Epithelial cell of prostate (primary cell): ENCODE results near the gene OPCML.

ENCODE experiments used
- DNase-seq: peaks from one replicate; pipeline ENCODE4 v3.0.0-alpha.2; 2011; ENCODE audit warnings: low read depth, low spot score
- H3K27ac ChIP-seq: fragments of 450-650 bp; 2 replicates; pipeline ENCODE4 v1.5.1; 2017; ENCODE audit warnings: mild to moderate bottlenecking

The OPCML gene

DNA sequence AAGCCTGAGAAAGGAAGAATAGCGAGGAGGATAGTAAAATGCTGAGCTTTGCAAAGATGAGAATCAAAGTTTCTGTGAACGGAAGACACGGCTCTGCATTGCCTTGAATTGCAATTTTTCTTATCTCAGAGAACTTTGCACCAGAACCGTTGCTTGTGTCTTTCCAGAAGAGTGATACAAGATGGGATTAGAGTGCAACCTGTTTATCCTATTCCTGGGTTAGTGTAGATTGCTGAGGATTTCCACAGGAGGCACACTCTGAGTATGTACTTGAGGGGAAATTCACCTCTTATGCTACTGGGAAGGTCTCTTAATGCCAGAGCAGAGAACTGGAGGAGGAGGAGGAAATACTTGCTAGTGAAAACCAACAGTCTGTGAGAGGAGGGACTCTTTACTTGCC, 377.5 kb downstream of the OPCML start:
- no peak for DNase-seq
- no peak overlapping the region for H3K27ac ChIP-seq

DNA sequence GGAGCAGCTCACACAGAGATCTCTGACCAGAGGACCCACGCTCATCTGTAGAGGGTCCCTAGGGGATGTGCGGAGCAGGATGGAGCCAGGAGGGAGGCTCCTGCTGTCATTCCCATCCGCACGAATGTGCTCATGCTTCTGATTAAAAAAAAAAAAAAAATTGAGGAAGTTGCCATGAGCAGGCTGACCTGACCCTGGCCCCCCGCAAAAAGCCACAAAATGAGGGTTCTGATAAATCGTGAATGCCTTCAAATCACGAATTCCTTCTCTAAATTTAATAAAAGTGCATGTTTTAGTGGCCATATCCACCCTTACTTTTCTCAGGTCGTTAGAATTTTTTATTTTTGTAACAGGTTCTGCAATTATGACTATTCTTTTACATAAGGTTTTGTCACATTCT, 378.2 kb downstream of the OPCML start:
- no peak overlapping the region for H3K27ac ChIP-seq
- DNase-seq: no peak

DNA sequence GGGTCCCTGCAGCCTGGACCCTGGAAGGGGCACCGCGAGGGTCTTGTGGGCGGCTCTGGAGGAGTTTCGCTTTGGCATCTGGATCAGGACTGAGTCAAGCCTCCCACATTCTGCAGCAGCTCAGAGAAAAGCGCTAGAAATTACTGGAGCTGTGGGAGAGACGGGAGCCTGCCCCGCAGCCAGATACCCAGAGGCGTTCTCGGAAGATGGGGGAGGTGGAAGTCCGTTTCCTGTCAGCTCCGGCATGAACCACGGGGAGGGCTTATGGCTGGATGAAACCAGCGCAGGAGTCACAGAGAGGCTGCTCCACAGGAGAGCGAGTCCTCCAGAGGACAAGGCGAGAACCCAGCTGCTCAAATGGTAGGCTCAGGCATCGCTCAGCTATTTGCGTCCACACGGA, 379.3 kb downstream of the OPCML start:
- no peak overlapping the region for H3K27ac ChIP-seq
- DNase-seq: no peak

DNA sequence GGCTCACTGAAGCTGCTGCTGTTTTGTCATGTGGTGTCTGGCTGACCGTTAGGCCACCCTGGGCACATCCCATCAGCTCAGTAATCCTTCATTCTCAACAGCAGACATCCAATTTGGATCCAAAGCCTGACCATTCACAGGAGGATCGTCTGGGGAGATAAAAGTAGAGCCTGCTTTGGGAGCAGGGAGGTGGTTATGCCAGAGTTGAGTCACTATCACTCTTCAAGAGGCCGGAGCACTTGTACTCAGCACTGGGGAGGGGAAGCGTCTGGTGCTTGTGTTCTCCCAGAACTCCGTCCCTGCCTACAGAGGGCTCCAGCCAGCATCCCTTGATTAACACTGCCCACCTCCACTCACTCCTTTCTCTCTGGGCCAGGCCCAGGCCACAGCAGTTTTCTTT, 382.6 kb downstream of the OPCML start:
- DNase-seq: no peak
- H3K27ac ChIP-seq: no peak overlapping the region

DNA sequence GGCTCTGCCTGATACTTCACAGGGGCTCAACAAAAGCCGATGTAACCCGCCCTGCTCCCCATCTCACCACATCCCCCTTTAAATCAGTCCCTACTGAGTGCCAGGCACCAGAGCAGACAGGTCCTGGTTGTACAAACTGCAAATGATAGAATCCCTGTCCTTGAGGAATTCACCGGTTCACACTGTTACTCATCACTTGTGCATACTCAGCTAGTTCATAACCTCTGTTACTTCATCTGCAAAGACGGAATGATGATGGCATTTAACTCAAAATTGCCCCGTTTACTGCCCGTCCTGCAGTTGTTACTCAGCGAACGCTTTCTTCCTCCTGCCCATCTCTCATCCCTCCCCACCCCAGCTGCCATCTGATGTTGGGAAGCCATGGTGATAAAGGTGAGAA, 384.7 kb downstream of the OPCML start:
- H3K27ac ChIP-seq: no peak overlapping the region
- DNase-seq: no peak

DNA sequence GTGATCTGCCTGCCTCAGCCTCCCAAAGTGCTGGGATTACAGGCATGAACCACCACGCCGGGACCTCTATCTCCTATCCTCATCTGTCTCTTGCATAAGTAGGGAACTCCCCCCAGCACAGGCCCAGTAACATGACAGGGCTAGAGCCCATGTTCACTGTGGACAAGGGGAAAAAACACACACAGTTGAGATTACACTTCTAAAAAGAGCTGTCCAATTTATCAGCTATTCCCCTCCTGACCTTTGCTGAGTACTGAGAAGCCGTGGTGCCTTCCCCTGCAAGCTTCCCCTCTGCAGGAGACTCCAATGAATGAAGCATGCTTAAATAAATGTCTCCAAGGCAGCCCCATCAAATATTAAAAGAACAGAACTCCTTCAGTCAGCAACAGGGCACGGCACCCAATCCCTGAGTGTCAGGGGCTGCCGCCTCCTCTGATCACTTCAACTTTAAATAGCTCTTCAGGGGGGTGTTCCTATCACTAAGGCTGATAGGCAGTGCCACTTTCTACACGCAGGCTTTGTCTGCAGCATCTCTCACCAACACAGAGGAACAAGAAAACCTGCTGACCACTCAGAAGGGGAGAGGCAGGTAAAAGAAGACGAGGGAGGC, 385.5 kb downstream of the OPCML start:
- H3K27ac ChIP-seq: no peak overlapping the region
- no peak for DNase-seq

DNA sequence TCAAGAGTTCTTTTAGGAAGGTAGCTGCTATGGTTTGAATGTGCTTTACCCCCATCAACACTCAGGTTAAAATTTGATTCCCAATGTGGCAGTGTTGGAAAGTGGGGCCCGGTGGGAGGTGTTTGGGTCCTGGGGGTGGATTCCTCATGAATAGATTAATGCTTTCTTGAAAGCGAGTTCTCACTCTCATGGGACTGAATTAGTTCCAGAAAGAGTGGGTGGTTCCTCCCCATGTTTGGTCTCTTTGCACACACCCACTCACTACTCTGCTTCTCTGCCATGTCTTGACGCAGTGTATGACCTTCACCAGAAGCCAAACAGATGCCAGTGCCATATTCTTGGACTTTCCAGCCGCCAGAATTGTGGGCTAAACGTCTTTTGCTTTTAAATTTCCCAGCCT, 394.4 kb downstream of the OPCML start:
- no peak for DNase-seq
- no peak overlapping the region for H3K27ac ChIP-seq

DNA sequence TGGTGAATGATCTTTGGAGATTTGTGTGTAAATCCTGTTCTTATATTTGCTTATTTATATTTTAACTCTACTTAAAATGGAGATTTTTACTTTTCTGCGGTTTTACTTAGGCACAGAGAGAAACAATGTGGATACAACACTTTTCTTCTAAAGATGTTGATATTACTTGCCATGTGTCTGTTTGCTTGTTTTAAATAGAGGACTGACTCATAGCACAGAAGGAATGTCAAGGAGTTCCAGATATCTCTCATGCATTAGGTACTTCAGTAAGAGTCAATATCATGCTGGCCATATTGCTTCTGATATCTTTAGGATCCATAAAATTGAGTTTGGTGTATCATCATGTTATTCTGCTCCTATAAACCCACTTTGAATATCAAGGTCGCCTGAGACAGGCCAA, 395.0 kb downstream of the OPCML start:
- DNase-seq: no peak
- H3K27ac ChIP-seq: no peak overlapping the region

DNA sequence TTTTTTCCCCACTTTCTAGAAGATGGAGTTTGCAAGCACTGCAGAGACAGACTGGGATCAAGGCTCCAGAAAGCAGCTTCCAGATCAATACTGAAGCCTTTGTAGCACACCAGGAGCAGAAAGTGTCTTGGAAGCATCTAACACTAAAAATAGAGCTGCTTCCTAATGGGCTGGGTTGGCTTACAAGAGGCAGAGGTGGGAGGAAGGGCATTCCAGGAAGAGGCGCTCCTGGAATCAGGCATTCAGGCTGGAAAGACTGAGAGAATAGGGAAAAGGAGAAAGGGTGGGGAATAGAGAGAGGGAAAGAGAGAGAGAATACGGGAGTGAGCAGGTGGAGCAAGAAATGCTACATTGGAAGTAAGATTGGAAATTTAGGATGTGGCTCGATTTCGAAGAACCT, 395.9 kb downstream of the OPCML start:
- no peak for DNase-seq
- no peak overlapping the region for H3K27ac ChIP-seq

DNA sequence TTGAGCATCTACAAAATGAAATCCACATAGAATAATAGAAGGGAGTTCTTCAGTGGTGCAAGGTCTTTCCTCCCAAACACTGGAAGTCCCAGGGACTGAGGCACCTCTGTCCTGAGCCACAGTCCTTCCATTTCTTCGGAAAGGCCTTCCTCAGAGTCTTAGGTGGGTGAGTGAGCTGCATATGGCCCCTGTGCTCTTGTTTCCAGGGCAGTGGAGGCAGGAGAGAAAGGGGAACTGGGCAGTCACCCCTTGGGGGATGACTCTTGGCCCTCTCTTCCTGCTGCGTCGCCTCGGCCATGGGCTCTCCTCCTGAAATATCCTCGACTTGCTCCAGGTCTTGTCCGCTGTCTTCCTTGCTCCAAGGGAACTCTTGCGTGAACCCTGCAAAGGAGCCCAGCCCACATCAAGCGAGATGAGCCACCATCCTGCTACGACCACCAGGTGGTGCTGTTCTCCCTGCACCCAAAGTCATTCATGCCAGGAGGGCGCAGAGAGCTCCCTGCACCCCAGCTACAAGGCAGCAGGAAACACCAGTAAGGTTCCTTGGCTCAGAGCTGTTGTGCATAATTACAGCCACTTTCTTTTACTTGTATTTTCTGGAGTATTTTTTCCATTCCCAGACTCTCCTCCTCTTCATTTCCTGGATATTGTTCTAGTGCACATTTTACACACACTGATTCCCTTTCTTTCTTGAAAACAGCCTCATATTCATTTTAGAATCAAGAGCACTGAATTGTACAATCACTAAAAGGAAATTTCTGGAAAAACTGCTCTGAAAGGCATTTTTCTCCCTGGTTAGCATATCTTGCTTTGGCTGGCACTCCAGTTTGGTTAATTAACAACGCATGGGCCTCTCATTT, 397.8 kb downstream of the OPCML start:
- peak; percentile 12 for DNase-seq
- no peak overlapping the region for H3K27ac ChIP-seq

DNA sequence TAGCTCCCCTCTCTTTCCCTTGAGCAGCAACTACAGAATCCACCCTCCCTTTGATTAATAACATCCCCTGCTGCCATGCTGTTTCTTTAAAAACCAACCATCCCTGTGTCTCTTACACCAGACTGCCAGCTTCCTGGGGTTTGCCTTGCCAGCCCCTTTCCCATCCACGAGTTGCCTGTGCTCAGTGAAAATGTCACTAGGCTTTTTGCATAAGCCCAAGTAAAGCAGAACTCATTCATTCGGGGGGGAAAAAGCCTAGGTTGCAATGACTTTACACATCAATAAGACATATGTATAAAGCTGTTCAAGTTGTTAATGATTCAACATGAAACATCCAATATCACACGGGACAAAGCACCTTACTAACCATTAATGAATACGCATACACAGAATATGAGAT, 398.7 kb downstream of the OPCML start:
- no peak overlapping the region for H3K27ac ChIP-seq
- DNase-seq: no peak

DNA sequence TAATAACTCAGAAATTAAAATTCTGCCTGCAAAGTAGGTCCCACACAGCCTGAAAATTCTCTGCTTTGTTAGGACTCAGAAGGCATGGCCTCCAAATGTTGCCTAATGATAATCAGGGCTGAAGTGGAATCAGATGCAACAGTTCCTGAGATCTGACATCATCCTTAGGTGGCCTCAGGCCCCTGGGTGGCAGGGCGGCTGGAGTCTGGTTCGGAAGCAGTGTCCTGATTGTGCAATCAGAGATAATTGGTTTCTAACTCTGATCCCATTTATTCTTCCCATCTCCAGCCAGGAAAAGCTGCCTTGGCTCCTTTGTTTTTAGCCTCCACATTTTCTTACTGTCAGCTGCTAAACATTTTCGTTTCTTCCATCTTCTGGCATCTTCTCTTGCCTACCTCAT, 399.3 kb downstream of the OPCML start:
- no peak for DNase-seq
- no peak overlapping the region for H3K27ac ChIP-seq

DNA sequence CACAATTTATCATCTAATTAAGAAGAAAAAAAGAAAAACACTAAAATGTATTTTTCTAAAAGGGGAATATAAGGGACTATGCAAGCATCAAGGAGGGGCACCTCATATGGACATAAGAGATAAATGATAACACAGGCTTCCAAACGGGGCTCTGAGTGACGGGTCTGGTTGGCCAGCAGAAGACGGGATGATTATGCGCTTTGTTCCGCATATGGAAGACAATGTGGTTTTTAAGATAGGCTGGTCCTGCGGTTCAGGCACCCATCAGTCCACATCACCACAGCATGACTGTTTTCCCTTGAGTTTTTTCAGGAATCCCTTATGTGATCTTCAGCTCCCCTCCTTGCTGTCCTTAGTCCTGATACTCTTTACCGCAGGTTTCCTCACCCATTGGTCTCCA, 404.6 kb downstream of the OPCML start:
- DNase-seq: no peak

DNA sequence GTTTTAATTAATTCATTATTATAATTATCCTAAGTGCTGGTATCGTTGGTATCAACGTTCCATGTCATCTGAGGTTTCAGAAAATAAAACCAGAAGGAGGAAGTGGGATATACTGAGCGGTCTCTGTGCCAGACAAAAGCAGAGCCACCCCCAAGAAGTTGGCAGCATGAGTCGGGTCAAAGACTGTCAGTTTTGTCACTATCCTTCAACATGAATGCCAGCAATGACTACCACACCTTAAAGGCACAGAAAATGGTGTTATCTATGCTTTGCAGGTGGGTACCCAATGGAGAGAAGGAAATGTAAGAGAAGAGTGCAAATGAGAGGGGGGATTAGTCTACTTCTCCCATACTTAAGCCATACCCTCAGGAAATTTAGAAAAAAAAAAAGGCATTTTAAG, 408.5 kb downstream of the OPCML start:
- no peak overlapping the region for H3K27ac ChIP-seq
- no peak for DNase-seq

More for the DNA sequence above, 404.6 kb downstream of the OPCML start:
- H3K27ac ChIP-seq: no peak overlapping the region

DNA sequence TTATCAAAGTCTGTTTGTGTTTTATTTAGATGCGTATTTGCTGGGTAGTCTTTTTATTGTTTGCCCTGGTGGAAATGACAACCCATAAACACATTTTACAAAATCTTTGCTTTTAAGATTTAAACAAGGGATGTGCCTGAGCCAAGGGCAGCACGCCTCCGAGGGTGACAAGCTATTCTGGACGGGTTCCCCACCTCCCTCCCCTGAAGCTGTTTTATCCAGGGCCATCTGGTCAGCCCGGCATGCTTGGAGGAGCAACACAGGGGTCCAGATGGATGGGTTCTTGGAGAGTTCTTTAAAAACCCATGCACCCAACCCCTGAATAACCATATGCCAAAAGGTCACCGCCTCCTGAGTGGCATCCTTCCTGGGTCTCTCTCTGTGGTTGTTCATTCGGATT, 408.9 kb downstream of the OPCML start:
- no peak for DNase-seq
- H3K27ac ChIP-seq: no peak overlapping the region

DNA sequence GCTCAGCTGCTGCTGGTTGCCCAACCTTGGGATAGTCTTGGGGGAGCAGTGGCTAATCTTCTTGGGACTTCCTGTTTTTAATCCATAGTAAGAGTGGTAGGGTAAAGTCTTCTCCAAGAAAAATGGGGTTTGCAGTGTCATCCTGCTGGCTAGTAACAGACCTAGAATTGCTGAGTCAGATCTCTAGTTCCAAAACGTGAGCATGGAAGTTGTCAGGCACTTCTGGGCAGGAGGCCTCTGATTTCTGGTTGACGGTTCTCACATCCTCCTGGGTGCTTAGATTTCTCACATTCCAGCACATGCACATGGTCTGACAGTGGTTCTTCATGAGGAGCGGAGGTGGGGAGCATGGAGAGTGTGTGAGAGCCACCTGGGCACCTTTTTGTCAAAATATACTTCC, 410.0 kb downstream of the OPCML start:
- no peak for DNase-seq
- H3K27ac ChIP-seq: no peak overlapping the region

DNA sequence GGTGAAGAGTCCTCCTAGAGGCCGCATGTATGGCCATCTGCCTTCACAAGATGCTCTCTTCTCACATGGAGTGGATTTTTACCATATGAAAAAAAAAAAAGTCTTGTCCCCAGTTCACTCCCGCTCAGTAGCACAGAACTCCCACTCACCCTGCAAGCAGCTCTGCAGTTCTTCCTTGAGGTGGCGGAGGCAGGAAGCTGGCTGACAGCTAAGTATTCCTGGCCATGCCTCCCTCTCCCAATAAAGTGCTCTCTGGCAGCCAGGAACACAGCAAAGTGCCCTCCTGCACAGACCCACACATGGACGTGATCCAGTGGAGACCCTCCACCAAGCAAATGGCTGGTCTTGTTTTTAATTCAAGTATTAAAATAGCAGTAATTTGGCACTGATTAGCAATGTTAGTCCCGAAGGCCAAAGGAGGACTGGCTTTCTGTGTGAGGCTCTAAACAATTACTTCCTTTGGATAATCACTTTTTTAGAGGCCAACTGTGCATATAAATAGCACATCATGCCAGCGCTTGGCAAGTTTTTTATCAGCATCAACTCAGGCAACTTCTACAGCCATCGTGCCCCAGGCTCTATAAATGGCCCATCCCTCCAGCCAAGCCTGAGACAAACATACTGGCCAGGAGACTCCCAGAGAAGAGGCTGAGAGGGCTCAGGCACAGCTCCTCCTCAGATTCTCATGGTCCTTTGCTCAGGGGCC, 413.6 kb downstream of the OPCML start:
- DNase-seq: no peak

DNA sequence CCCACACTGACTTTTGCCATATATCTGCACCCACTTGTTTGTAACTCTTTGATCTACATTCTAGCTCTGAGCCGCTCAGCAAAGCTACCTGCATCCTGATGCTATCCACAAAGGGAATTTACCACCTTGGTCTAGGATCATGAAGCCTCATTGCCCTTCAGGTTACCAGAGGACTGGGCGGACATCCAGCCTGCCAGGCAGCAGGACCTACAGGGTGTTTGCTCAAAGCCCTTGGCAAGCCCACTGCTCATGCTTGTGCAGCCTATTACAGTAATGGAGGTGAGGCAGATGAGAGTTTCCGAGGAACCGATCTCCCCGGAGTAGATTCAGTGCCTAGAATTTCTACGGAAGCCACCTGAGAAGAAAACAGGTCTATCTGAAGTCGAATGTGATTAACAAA, 417.2 kb downstream of the OPCML start:
- H3K27ac ChIP-seq: no peak overlapping the region
- DNase-seq: no peak

More for the DNA sequence above, 413.6 kb downstream of the OPCML start:
- H3K27ac ChIP-seq: no peak overlapping the region

DNA sequence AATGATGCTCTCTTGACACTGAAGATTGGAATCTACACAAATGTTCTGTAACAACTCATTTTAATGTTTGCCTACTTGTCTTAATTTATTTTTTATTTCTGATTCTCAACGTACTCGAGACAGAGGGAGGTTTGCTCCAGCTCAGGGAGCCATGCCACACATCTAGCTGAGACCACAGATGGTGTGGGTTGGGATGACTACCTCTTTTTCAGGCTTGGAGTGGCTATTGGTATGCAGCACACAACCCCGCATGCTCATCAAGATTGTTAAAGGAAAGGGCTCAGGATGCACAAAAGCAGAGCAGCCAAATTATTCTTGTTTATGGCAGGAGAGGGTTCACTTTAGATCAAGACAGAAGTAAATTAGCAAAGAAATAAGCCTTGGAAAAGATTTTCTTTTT, 424.5 kb downstream of the OPCML start:
- no peak overlapping the region for H3K27ac ChIP-seq
- no peak for DNase-seq

DNA sequence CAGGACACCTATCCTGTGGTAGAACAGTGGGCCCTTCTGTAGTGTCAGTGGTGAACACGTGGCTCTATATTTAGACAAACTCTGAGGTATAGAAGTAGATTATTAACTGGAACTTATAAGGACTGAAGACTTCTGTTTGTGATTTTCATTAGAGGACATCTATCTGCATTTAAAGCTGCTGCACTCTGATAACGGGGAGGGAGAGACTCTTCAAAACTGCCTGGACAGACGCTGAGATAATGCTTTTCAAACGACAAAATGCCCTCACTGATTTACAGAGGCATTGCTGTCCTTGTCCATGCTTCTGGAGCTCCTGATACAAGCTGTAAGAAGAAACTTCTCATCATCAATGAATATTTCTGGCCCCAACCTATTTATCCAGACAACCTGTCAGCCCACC, 425.2 kb downstream of the OPCML start:
- DNase-seq: no peak
- no peak overlapping the region for H3K27ac ChIP-seq

DNA sequence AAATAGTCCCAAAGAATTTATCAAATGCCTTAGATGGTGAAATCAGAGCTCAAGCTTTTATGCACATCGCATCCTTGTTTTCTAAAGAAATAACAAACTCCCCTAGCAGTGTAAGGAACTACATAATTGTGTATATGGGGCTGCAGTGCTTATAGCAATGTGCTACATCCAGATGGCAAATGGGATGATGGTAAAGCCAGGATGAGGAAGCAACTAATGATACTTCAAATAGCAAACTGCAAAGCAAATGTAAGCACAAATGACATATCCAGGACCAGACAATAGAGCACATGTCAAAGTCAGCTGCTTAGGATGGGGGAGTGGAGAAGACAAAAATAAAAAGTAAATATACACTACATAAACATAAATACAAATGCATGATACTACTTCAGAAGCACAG, 425.9 kb downstream of the OPCML start:
- H3K27ac ChIP-seq: no peak overlapping the region
- no peak for DNase-seq
